Testis (tissue), 3 donors: ENCODE results near the gene PIP4K2A. TPM values are rescaled to one million over a fixed set of nuclear protein-coding genes. Genes with fewer than 3 reads are reported as not detected.

Experiments used
- DNase-seq: peaks from one replicate; pipeline ENCODE4 v3.0.0-alpha.2; 2019
- H3K27ac ChIP-seq, 2 donors: fragments of 200-600 bp; sonication (generic); one replicate each; pipeline ENCODE4 v1.5.1; 2019
- H3K27me3 ChIP-seq: fragments of 200-600 bp; sonication (generic); one replicate; pipeline ENCODE4 v1.5.1; 2019
- H3K36me3 ChIP-seq: fragments of 200-600 bp; sonication (generic); one replicate; pipeline ENCODE4 v1.5.1; 2017; ENCODE audit warnings: low read depth; ENCODE audit errors: missing control alignments
- H3K4me1 ChIP-seq: fragments of 200-600 bp; sonication (generic); one replicate; pipeline ENCODE4 v1.5.1; 2019
- H3K4me3 ChIP-seq, 2 donors: fragments of 200-600 bp; sonication (generic); one replicate each; pipeline ENCODE4 v1.5.1; 2017 to 2019
- H3K9me3 ChIP-seq: fragments of 200-600 bp; sonication (generic); one replicate; pipeline ENCODE4 v1.5.1; 2017
- POLR2A ChIP-seq: fragments of 450-650 bp; IDR thresholded peaks from one replicate; pipeline ENCODE4 v1.6.1; 2017; ENCODE audit warnings: antibody characterized with exemption, mild to moderate bottlenecking, moderate library complexity
- WGBS, 2 donors: methylation state at CpG; one replicate each; pipeline ENCODE4 v1.1.5; 2018; 5-methylcytosine and 5-hydroxymethylcytosine counted together
- intact Hi-C: fragments of 100-400 bp; cut with DNase I; formaldehyde crosslinking; loops from one replicate; pipeline ENCODE4 v1.15.1; 2023; ENCODE audit warnings: low total_unique reads
- polyA plus RNA-seq: library from polyadenylated mRNA; stranded (reverse); fragments of 350-450 nt; fragmentation: Illumina TruSeq; extraction: RNeasy Lipid Tissue Mini Kit (QIAGEN cat#74804); gene quantifications from one replicate; pipeline ENCODE4 v1.2.3, GENCODE V29; 2014; ENCODE audit warnings: low read depth, low replicate concordance; ENCODE audit not compliant: insufficient read depth
- total RNA-seq, 2 donors: library from RNA; depleted of rRNA; stranded (reverse); fragments of >200 nt; gene quantifications; one replicate each; pipeline ENCODE4 v1.2.3, GENCODE V29; 2016
- TF ChIP-seq, protein P1 (sequence below), 3 experiments: fragments of 450-650 bp in 2 of 3; fragments of 200-600 bp in 1 of 3; sonication (generic) in 1 of 3; IDR thresholded peaks; one replicate each; pipeline ENCODE4 v1.5.1; 2016 to 2019; ENCODE audit warnings: antibody characterized with exemption in 3 of 3, mild to moderate bottlenecking in 2 of 3, moderate library complexity in 1 of 3

The PIP4K2A gene
- total and polyA plus RNA-seq, 3 donors from 2014 or later, result 12.6 to 26.0 (median 15.8) TPM

DNA sequence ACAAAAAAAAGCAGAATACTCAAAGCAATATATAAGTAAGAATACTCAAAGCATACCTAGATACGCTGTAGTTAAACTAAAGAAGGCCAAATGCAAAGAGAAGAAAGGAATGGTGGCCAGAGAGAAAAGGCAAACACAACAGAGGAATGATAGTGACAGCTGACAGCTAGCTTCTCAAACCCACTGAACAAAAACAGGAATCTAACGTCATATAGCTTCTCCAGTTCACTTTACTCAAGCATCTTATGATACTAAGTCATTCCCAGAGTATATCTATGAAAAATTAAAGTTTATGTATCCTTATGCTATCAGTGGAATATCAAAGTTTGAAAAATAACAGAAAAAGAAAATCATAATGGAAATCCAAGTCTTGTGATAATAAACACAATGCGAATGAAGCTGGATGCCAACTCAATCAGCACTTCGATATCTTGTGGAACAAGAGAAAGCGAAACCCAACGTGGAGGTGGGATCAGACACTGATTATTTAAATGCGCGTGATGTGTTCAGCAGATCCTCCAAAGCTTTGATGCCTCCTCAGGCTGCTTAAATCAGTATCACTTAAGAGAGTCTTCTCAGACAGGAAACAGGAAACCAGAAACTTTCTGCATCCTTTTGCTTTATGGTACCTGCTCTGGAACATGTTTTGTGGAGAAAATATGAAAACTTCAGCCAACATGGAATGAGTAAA is 102.8 kb downstream of the PIP4K2A start:
- TF ChIP-seq, protein P1, sequence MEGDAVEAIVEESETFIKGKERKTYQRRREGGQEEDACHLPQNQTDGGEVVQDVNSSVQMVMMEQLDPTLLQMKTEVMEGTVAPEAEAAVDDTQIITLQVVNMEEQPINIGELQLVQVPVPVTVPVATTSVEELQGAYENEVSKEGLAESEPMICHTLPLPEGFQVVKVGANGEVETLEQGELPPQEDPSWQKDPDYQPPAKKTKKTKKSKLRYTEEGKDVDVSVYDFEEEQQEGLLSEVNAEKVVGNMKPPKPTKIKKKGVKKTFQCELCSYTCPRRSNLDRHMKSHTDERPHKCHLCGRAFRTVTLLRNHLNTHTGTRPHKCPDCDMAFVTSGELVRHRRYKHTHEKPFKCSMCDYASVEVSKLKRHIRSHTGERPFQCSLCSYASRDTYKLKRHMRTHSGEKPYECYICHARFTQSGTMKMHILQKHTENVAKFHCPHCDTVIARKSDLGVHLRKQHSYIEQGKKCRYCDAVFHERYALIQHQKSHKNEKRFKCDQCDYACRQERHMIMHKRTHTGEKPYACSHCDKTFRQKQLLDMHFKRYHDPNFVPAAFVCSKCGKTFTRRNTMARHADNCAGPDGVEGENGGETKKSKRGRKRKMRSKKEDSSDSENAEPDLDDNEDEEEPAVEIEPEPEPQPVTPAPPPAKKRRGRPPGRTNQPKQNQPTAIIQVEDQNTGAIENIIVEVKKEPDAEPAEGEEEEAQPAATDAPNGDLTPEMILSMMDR (IDR thresholded peaks at IDR 0.05), result no peak
- no peak overlapping the region for H3K27ac ChIP-seq
- intact Hi-C loops, result no loop called here
- no peak for DNase-seq
- no peaks in the 10 kb centered on the region for H3K9me3 ChIP-seq
- no peaks in the 10 kb centered on the region for H3K4me1 ChIP-seq
- no peaks in the 10 kb centered on the region for H3K36me3 ChIP-seq
- no peaks in the 10 kb centered on the region for H3K27me3 ChIP-seq
- no peak overlapping the region for H3K4me3 ChIP-seq
- WGBS, 2 donors, result 90 to 96% methylated on average over 8 of the region's 8 CpGs

DNA sequence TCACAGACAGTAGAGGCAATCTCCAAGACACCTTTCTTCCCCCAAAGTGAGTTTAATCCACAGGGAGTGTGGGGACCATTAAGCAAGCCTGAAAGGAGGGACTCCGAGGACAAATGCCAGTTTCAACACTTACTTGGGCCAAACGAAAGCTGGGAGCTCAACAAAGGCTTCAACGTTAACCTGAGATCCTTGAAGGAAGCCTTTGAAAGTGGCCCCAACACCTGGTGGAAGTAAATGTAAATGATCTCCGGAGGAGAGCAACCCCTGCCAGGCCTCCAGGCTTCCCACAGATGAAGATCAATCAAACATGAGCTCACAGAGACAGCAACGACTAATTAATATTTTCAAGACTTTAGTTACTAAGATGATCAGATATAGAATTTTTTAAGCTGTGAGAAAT is 103.8 kb downstream of the PIP4K2A start:
- TF ChIP-seq, protein P1 (IDR thresholded peaks at IDR 0.05), result no peak
- TF ChIP-seq POLR2A, result no peak
- Histone ChIP-seq H3K27ac (no peak overlapping the region), H3K4me3 (no peak overlapping the region), H3K36me3 (no peaks in the 10 kb centered on the region), H3K27me3 (no peaks in the 10 kb centered on the region), H3K4me1 (no peaks in the 10 kb centered on the region), H3K9me3 (no peaks in the 10 kb centered on the region)
- intact Hi-C loops, result no loop called here
- DNase-seq, result no peak
- 77 to 80% methylated on average over 5 of the region's 5 CpGs for WGBS, 2 donors

DNA sequence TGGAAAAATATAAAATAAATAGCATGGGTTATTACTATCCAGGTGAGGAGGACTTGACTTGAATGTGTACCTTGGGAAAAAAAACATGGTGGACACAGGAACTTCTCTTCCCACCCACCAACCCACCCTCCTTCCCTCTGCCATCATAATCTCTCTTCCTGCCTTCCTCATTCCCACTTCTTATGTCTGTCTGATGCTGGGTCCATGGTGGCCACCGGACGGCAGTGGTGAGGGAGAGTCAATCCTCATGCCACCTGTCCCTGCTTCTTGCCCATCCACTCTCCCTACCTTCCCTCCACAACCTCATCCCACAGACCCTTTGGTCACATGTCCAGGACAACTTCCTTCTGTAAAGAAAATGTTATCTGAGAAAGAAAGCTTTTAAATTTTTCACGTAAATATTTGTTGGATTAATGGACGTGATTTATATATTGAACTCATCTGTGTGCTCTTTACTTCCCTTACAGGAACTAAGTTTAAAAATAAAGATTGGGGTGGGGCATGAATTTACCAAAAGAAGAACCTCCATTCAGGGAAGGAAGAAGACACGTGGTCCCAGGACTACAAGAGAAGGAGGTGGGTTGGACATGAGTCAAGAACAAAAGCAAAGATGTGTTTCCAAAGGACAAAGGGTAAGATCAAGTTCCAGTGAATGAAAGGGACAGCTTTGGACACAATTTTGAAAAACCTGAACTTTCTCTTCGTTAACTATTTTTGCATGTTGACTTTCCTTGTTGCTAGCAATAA is 104.5 kb downstream of the PIP4K2A start:
- TF ChIP-seq, protein P1 (IDR thresholded peaks at IDR 0.05), result no peak
- no peak for TF ChIP-seq POLR2A
- Histone ChIP-seq H3K36me3 (no peaks in the 10 kb centered on the region), H3K9me3 (no peaks in the 10 kb centered on the region), H3K27ac (no peak overlapping the region), H3K4me3 (no peak overlapping the region), H3K4me1 (no peaks in the 10 kb centered on the region), H3K27me3 (no peaks in the 10 kb centered on the region)
- no peak for DNase-seq
- 73 to 75% methylated on average over 6 of the region's 6 CpGs for WGBS, 2 donors
- intact Hi-C loops, result no loop called here

DNA sequence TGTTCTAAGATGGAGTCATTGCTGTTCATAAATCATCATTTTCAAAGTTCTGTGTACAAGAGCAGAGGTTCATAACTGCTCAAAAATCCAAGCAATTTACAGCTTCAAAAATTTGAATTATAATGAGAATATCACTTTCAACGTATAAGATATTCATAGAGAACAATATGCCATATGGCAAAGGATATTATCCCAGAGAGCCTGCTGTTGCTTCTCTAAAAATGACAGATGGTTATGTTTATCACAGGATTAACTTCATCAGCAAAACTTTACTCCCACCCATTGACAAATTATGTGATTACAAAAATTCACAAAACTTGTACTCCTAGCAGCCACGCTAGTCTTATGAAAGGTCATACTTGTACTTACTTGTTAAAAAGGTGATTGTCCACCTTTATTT is 105.1 kb downstream of the PIP4K2A start:
- H3K9me3 ChIP-seq, result no peaks in the 10 kb centered on the region
- no peak for DNase-seq
- WGBS, 2 donors, result 93 to 98% methylated on average over 2 of the region's 2 CpGs
- H3K4me3 ChIP-seq, result no peak overlapping the region
- H3K27me3 ChIP-seq, result no peaks in the 10 kb centered on the region
- TF ChIP-seq, protein P1 (IDR thresholded peaks at IDR 0.05), result no peak
- no peak for TF ChIP-seq POLR2A
- H3K36me3 ChIP-seq, result no peaks in the 10 kb centered on the region
- no peak overlapping the region for H3K27ac ChIP-seq
- H3K4me1 ChIP-seq, result no peaks in the 10 kb centered on the region
- intact Hi-C loops, result no loop called here
